SH-SY5Y (cell line): ENCODE results near the gene ANKRD60.

Experiments
- GATA2 ChIP-seq: IDR thresholded peaks from 2 replicates; pipeline ENCODE4 v1.6.1; 2011; ENCODE audit warnings: mild to moderate bottlenecking, low read depth, low read length
- GATA3 ChIP-seq: IDR thresholded peaks from 2 replicates; pipeline ENCODE4 v1.6.1; 2011; ENCODE audit warnings: low read depth, mild to moderate bottlenecking, low read length, moderate library complexity

- TF ChIP-seq GATA2 (peak; percentile 95), GATA3 (no peak; the same call in 1 of the 2 replicates)
These were observed 54.3 kb downstream of the ANKRD60 start for GRCh38 chr20:58173930-58174707.
